ENCODE data around the gene SERF2.

The SERF2 gene

GRCh38 chr15:43775411-43775965, 16.6 kb upstream of the SERF2 start:
- TF ChIP-seq CTCF (IDR thresholded peaks at IDR 0.05; ENCODE audit: low read depth, low read length): peak; percentile 73
- Histone ChIP-seq H3K4me3 (ENCODE audit: low read depth, low read length) (no peak overlapping the region), H3K36me3 (peaks cover 31% of the 10 kb centered on the region), H3K9me3 (no peaks in the 10 kb centered on the region), H3K27me3 (no peaks in the 10 kb centered on the region), H3K4me1 (no peaks in the 10 kb centered on the region)
- DNase-seq: peak; percentile 72

- peaks cover 24% of the 10 kb centered on the region for H3K36me3 ChIP-seq
- H3K9me3 ChIP-seq: no peaks in the 10 kb centered on the region
- H3K27me3 ChIP-seq: no peaks in the 10 kb centered on the region
- peak; percentile 35 for DNase-seq
- H3K4me1 ChIP-seq: 0 out of 2 replicates have a peak, but pooled peaks cover 3% of the 10 kb centered on the region
- no peak for TF ChIP-seq CTCF (IDR thresholded peaks at IDR 0.05; ENCODE audit: low read depth, low read length)
- peak overlapping the region; percentile 72; the same call in 1 of the 2 replicates for H3K4me3 ChIP-seq (ENCODE audit: low read depth, low read length)
Observed at GRCh38 chr15:43776101-43776717, 15.9 kb upstream of the SERF2 start.

- TF ChIP-seq CTCF (IDR thresholded peaks at IDR 0.05; ENCODE audit: low read depth, low read length): no peak
- DNase-seq: peak; percentile 66
- Histone ChIP-seq H3K9me3 (no peaks in the 10 kb centered on the region), H3K36me3 (peaks cover 18% of the 10 kb centered on the region), H3K4me1 (0 out of 2 replicates have a peak, but pooled peaks cover 3% of the 10 kb centered on the region), H3K4me3 (ENCODE audit: low read depth, low read length) (peak within 1 kb of the TSS; percentile 72), H3K27me3 (no peaks in the 10 kb centered on the region)
Observed at GRCh38 chr15:43776718-43777266, 15.3 kb upstream of the SERF2 start, which contains the start of gene ELL3. Gene ELL3 (minus strand): TSS chr15:43776966. CDS start chr15:43776901, 65 bp downstream.

GRCh38 chr15:43777267-43777914, 14.7 kb upstream of the SERF2 start:
- Histone ChIP-seq H3K4me3 (ENCODE audit: low read depth, low read length) (peak overlapping the region; percentile 72), H3K9me3 (no peaks in the 10 kb centered on the region), H3K27me3 (no peaks in the 10 kb centered on the region), H3K36me3 (peaks cover 12% of the 10 kb centered on the region), H3K4me1 (0 out of 2 replicates have a peak, but pooled peaks cover 3% of the 10 kb centered on the region)
- peak; percentile 48 for TF ChIP-seq CTCF (IDR thresholded peaks at IDR 0.05; ENCODE audit: low read depth, low read length)
- DNase-seq: peak; percentile 71

GRCh38 chr15:43779016-43779415, 13.1 kb upstream of the SERF2 start:
- DNase-seq: no peak
- TF ChIP-seq CTCF (IDR thresholded peaks at IDR 0.05; ENCODE audit: low read depth, low read length): no peak
- H3K36me3 ChIP-seq: peaks cover 3% of the 10 kb centered on the region; the same call in 1 of the 2 replicates
- no peaks in the 10 kb centered on the region for H3K9me3 ChIP-seq
- H3K4me3 ChIP-seq (ENCODE audit: low read depth, low read length): no peak overlapping the region
- no peaks in the 10 kb centered on the region for H3K27me3 ChIP-seq
- H3K4me1 ChIP-seq: 0 out of 2 replicates have a peak, but pooled peaks cover 3% of the 10 kb centered on the region
